Measurements from ENCODE around the gene MED13L.

DNA sequence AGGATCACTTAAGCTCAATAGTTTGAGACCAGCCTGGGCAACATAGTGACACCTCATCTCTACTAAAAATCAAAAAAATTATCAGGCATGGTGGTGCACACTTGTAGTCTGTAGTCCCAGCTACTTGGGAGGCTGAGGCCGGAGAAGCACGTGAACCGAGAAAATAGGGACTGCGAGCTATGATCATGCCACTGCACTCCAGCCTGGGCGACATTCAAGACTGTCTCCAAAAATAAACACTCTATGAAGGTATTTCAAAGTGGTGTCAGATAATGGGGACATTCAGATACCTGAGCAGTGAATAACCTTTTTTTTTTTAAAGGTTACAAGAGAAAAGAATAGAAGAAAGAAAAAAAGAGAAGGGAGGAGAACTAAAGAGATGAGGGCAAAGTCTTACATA lies 98.1 kb downstream of the MED13L start:
- TF ChIP-seq CTCF (IDR thresholded peaks at IDR 0.05) (no peak), EZH2 (IDR thresholded peaks at IDR 0.05; ENCODE audit: borderline replicate concordance, insufficient read depth, low read depth, low read length, poor library complexity, severe bottlenecking) (no peak)

Data from B cell (primary cell).